OCI-LY3 (cell line): Measurements from ENCODE around the gene ATP6V0A4.
"Not testable (repeated sequence)": the region's sequence is repeated elsewhere in the genome, so short reads cannot be mapped to it uniquely, and the experiment has no call there.

Experiments
- H2AFZ ChIP-seq: fragments of 200-600, 300-600 bp; shearing (Covaris generic); 2 replicates; pipeline ENCODE4 v1.6.0; 2014; ENCODE audit warnings: antibody characterized with exemption, low read depth, low read length
- H3K27ac ChIP-seq: fragments of 200-600, 300-600 bp; sonication (generic); 2 replicates; pipeline ENCODE4 v1.5.1; 2014; ENCODE audit warnings: mild to moderate bottlenecking, low read length, moderate library complexity, mixed read lengths
- H3K27me3 ChIP-seq: fragments of 200-600, 300-600 bp; sonication (generic); 2 replicates; pipeline ENCODE4 v1.6.1; 2014; ENCODE audit warnings: low read depth, low read length, mixed read lengths
- H3K36me3 ChIP-seq: fragments of 200-600, 300-600 bp; sonication (generic); replicated peaks from 2 replicates; pipeline ENCODE3; 2014; ENCODE audit warnings: low read depth, low read length, mixed read lengths
- H3K4me1 ChIP-seq: fragments of 300-600, 200-600 bp; sonication (generic); 2 replicates; pipeline ENCODE4 v1.6.1; 2014; ENCODE audit warnings: low read length, mixed read lengths
- H3K4me2 ChIP-seq: fragments of 200-600, 300-600 bp; sonication (generic); 2 replicates; pipeline ENCODE4 v1.6.1; 2014; ENCODE audit warnings: low read length, mixed read lengths
- H3K4me3 ChIP-seq: fragments of 300-600, 200-600 bp; sonication (generic); 2 replicates; pipeline ENCODE4 v1.5.1; 2014; ENCODE audit warnings: antibody characterized with exemption, mild to moderate bottlenecking, low read length, moderate library complexity
- H3K79me2 ChIP-seq: fragments of 300-600, 200-600 bp; shearing (Covaris generic); 2 replicates; pipeline ENCODE4 v1.6.1; 2014; ENCODE audit warnings: mild to moderate bottlenecking, low read length, mixed read lengths
- H3K9ac ChIP-seq: fragments of 300-600, 200-600 bp; shearing (Covaris generic); 2 replicates; pipeline ENCODE4 v1.6.0; 2014; ENCODE audit warnings: mild to moderate bottlenecking, low read length, moderate library complexity
- H3K9me3 ChIP-seq: fragments of 200-600, 300-600 bp; shearing (Covaris generic); 2 replicates; pipeline ENCODE4 v1.6.1; 2014; ENCODE audit warnings: low read length, mixed read lengths; ENCODE audit not compliant: insufficient read depth
- H4K20me1 ChIP-seq: fragments of 200-600, 300-600 bp; sonication (generic); 2 replicates; pipeline ENCODE4 v1.6.1; 2016; ENCODE audit warnings: low read length, mixed read lengths; ENCODE audit not compliant: insufficient read depth
- CTCF ChIP-seq: fragments of 200-600, 300-600 bp; sonication (generic); IDR thresholded peaks from 2 replicates; pipeline ENCODE4 v1.5.1; 2014; ENCODE audit warnings: antibody characterized with exemption, low read length, low read depth
- EZH2phosphoT487 ChIP-seq: fragments of 200-600 bp; shearing (Covaris generic); IDR thresholded peaks from 2 replicates; pipeline ENCODE4 v1.6.1; 2018; ENCODE audit warnings: antibody characterized with exemption, mixed run types, low read depth

ATP6V0A4 gene

GRCh38 chr7:138816650-138817049, 18.7 kb upstream of the ATP6V0A4 start:
- Histone ChIP-seq H2AFZ (no peak overlapping the region), H3K4me1 (no peaks in the 10 kb centered on the region), H4K20me1 (no peaks in the 10 kb centered on the region)

GRCh38 chr7:138814816-138815332, 16.9 kb upstream of the ATP6V0A4 start:
- Histone ChIP-seq H3K4me2 (no peak overlapping the region), H3K79me2 (no peaks in the 10 kb centered on the region), H3K9ac (no peak overlapping the region), H3K27me3 (no peaks in the 10 kb centered on the region), H3K27ac (no peak overlapping the region), H4K20me1 (no peaks in the 10 kb centered on the region), H3K36me3 (no peaks in the 10 kb centered on the region), H2AFZ (no peak overlapping the region), H3K9me3 (no peaks in the 10 kb centered on the region), H3K4me3 (no peak overlapping the region), H3K4me1 (no peaks in the 10 kb centered on the region)
- no peak for TF ChIP-seq EZH2phosphoT487

More at GRCh38 chr7:138816650-138817049, 18.7 kb upstream of the ATP6V0A4 start:
- Histone ChIP-seq H3K27me3 (no peaks in the 10 kb centered on the region), H3K4me2 (no peak overlapping the region), H3K36me3 (no peaks in the 10 kb centered on the region), H3K4me3 (no peak overlapping the region), H3K9ac (no peak overlapping the region), H3K9me3 (no peaks in the 10 kb centered on the region), H3K79me2 (no peaks in the 10 kb centered on the region), H3K27ac (no peak overlapping the region)
- TF ChIP-seq CTCF (no peak), EZH2phosphoT487 (no peak)

- Histone ChIP-seq H3K27ac (no peak overlapping the region), H2AFZ (no peak overlapping the region), H3K4me3 (no peak overlapping the region), H3K79me2 (no peaks in the 10 kb centered on the region), H3K9me3 (no peaks in the 10 kb centered on the region), H4K20me1 (no peaks in the 10 kb centered on the region), H3K4me2 (no peak overlapping the region), H3K36me3 (no peaks in the 10 kb centered on the region), H3K27me3 (no peaks in the 10 kb centered on the region), H3K4me1 (no peaks in the 10 kb centered on the region), H3K9ac (no peak overlapping the region)
- TF ChIP-seq EZH2phosphoT487 (no peak), CTCF (no peak)
Observed at GRCh38 chr7:138813945-138814344, 15.9 kb upstream of the ATP6V0A4 start.

- not testable (repeated sequence) for H3K9me3 ChIP-seq, H3K4me3 ChIP-seq, H3K79me2 ChIP-seq, H3K4me2 ChIP-seq, H4K20me1 ChIP-seq, H3K27ac ChIP-seq, H3K4me1 ChIP-seq, H3K27me3 ChIP-seq, H3K36me3 ChIP-seq, H3K9ac ChIP-seq, H2AFZ ChIP-seq
Observed at GRCh38 chr7:138811327-138811726, 13.3 kb upstream of the ATP6V0A4 start.

- H3K9me3 ChIP-seq: no peaks in the 10 kb centered on the region
- H3K27ac ChIP-seq: no peak overlapping the region
- no peak overlapping the region for H3K9ac ChIP-seq
- H3K4me1 ChIP-seq: no peaks in the 10 kb centered on the region
- no peak overlapping the region for H3K4me2 ChIP-seq
- no peak overlapping the region for H2AFZ ChIP-seq
- H3K79me2 ChIP-seq: no peaks in the 10 kb centered on the region
- no peaks in the 10 kb centered on the region for H3K36me3 ChIP-seq
- H3K27me3 ChIP-seq: no peaks in the 10 kb centered on the region
- H4K20me1 ChIP-seq: no peaks in the 10 kb centered on the region
- no peak for TF ChIP-seq EZH2phosphoT487
- no peak for TF ChIP-seq CTCF
- H3K4me3 ChIP-seq: no peak overlapping the region
Observed at GRCh38 chr7:138809346-138809745, 11.3 kb upstream of the ATP6V0A4 start.
